Measurements from ENCODE around the gene DHX8. TPM values are rescaled to one million over a fixed set of nuclear protein-coding genes. Genes with fewer than 3 reads are reported as not detected.
A peak's percentile ranks its signal among the peaks of the same experiment; 100 is the strongest.

The DHX8 gene
- total and polyA plus RNA-seq, 4 experiments from 2014 or later: 16.1 to 78.2 (median 59.8) TPM

GRCh38 chr17:43568506-43569082 lies 84.8 kb downstream of the DHX8 start:
- H3K4me1 Mint-ChIP-seq: no peaks in the 10 kb centered on the region
- no peaks in the 10 kb centered on the region for H3K4me1 ChIP-seq (ENCODE audit: insufficient read depth, low read length)
- no peaks in the 10 kb centered on the region for H3K9me3 Mint-ChIP-seq
- peak overlapping the region in 1 of 7 donors; percentile 6 for H3K27ac Mint-ChIP-seq
- ChIA-PET CTCF (ENCODE audit: partially characterized antibody) (interaction anchor here (1.0 kb wide), 1 partner anchor 8 kb away, joined by 3 read pairs; no protein-coding TSS in a partner anchor), POLR2A (ENCODE audit: partially characterized antibody) (no interaction called here)
- no peak for DNase-seq
- no peak overlapping the region for H3K4me3 ChIP-seq (ENCODE audit: low read length in 2 of 2)
- H3K27ac ChIP-seq (ENCODE audit: low read depth, low read length): no peak overlapping the region
- no peaks in the 10 kb centered on the region for H3K36me3 ChIP-seq (ENCODE audit: insufficient read depth, low read length)
- H3K27me3 ChIP-seq (ENCODE audit: insufficient read depth, low read length): no peaks in the 10 kb centered on the region
- no peak overlapping the region for H3K4me3 Mint-ChIP-seq
- H3K27me3 Mint-ChIP-seq: peaks cover 4 to 5% of the 10 kb centered on the region in 2 donors
- no peaks in the 10 kb centered on the region for H3K36me3 Mint-ChIP-seq
- intact Hi-C loops (cut with micrococcal nuclease): no loop called here
- no peaks in the 10 kb centered on the region for H3K9me3 ChIP-seq (ENCODE audit: control insufficient read depth in 1 of 2, low read length in 2 of 2)

DNA sequence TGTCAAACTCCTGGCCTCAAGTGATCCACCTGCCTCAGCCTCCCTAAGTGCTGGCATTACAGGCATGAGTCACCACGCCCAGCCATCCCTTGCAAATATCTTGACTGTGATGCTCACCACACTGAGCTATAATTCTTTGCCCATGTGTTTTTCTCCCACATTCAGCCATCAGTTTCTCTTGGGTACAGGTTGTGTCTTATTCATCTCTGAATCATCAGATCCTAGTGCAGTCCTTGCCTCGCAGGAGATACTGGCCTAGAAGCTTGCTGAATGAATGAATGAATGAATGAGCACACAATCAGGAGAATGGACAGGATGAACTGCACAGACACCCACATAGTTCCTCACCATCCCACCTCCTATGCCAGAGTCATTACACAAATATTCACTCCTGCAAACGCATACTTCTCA lies 86.7 kb downstream of the DHX8 start:
- Histone ChIP-seq H3K27ac (ENCODE audit: low read depth, low read length) (no peak overlapping the region), H3K36me3 (ENCODE audit: insufficient read depth, low read length) (no peaks in the 10 kb centered on the region), H3K27me3 (ENCODE audit: insufficient read depth, low read length) (no peaks in the 10 kb centered on the region), H3K4me1 (ENCODE audit: insufficient read depth, low read length) (no peaks in the 10 kb centered on the region), H3K9me3 (ENCODE audit: control insufficient read depth in 1 of 2, low read length in 2 of 2) (no peaks in the 10 kb centered on the region), H3K4me3 (ENCODE audit: low read length in 2 of 2) (no peak overlapping the region)
- Mint-ChIP-seq H3K9me3 (no peaks in the 10 kb centered on the region), H3K36me3 (no peaks in the 10 kb centered on the region), H3K4me3 (no peak overlapping the region), H3K4me1 (no peaks in the 10 kb centered on the region), H3K27me3 (no peaks in the 10 kb centered on the region), H3K27ac (peak overlapping the region in 1 of 7 donors; percentile 35)
- intact Hi-C loops (cut with micrococcal nuclease): no loop called here
- CTCF ChIA-PET (ENCODE audit: partially characterized antibody): interaction anchor here (0.7 to 1.3 kb wide), 2 partner anchors 68 to 190 kb away, joined by 3 to 4 read pairs; no protein-coding TSS in a partner anchor
- no peak for DNase-seq
- POLR2A ChIA-PET (ENCODE audit: partially characterized antibody): no interaction called here

- Histone ChIP-seq H3K4me3 (ENCODE audit: low read length in 2 of 2) (no peak overlapping the region), H3K9me3 (ENCODE audit: control insufficient read depth in 1 of 2, low read length in 2 of 2) (no peaks in the 10 kb centered on the region), H3K27me3 (ENCODE audit: insufficient read depth, low read length) (no peaks in the 10 kb centered on the region), H3K36me3 (ENCODE audit: insufficient read depth, low read length) (no peaks in the 10 kb centered on the region), H3K27ac (ENCODE audit: low read depth, low read length) (no peak overlapping the region), H3K4me1 (ENCODE audit: insufficient read depth, low read length) (no peaks in the 10 kb centered on the region)
- ChIA-PET POLR2A (ENCODE audit: partially characterized antibody) (no interaction called here), CTCF (ENCODE audit: partially characterized antibody) (no interaction called here)
- intact Hi-C loops (cut with micrococcal nuclease): no loop called here
- H3K4me3 Mint-ChIP-seq: no peak overlapping the region
- H3K36me3 Mint-ChIP-seq: no peaks in the 10 kb centered on the region
- no peak for DNase-seq
- peaks cover 0 to 7% (median under 1%) of the 10 kb centered on the region in 4 donors for H3K4me1 Mint-ChIP-seq
- H3K9me3 Mint-ChIP-seq: no peaks in the 10 kb centered on the region
- H3K27ac Mint-ChIP-seq: no peak overlapping the region
- H3K27me3 Mint-ChIP-seq: peaks cover 0 to 2% of the 10 kb centered on the region in 2 donors
These were observed 88.7 kb downstream of the DHX8 start for GRCh38 chr17:43572368-43572980.

GRCh38 chr17:43573579-43574321 lies 90.0 kb downstream of the DHX8 start:
- Histone ChIP-seq H3K9me3 (ENCODE audit: control insufficient read depth in 1 of 2, low read length in 2 of 2) (no peaks in the 10 kb centered on the region), H3K36me3 (ENCODE audit: insufficient read depth, low read length) (no peaks in the 10 kb centered on the region), H3K4me1 (ENCODE audit: insufficient read depth, low read length) (peaks cover 10% of the 10 kb centered on the region), H3K27me3 (ENCODE audit: insufficient read depth, low read length) (no peaks in the 10 kb centered on the region), H3K27ac (ENCODE audit: low read depth, low read length) (no peak overlapping the region), H3K4me3 (ENCODE audit: low read length in 2 of 2) (no peak overlapping the region)
- POLR2A ChIA-PET (ENCODE audit: partially characterized antibody): no interaction called here
- no peak overlapping the region for H3K27ac Mint-ChIP-seq
- H3K4me3 Mint-ChIP-seq: no peak overlapping the region
- H3K9me3 Mint-ChIP-seq: no peaks in the 10 kb centered on the region
- CTCF ChIA-PET (ENCODE audit: partially characterized antibody): interaction anchor here (0.7 to 7.4 kb wide), 7 partner anchors 8 to 314 kb away, joined by 3 to 51 read pairs (median 3); partner anchors contain the start of gene SOST
- no peaks in the 10 kb centered on the region for H3K36me3 Mint-ChIP-seq
- peaks cover 0 to 2% of the 10 kb centered on the region in 2 donors for H3K27me3 Mint-ChIP-seq
- H3K4me1 Mint-ChIP-seq: peaks cover 3 to 12% (median 6%) of the 10 kb centered on the region in 4 donors
- DNase-seq: no peak
- intact Hi-C loops (cut with micrococcal nuclease): no loop called here

- Histone ChIP-seq H3K27me3 (ENCODE audit: insufficient read depth, low read length) (no peaks in the 10 kb centered on the region), H3K9me3 (ENCODE audit: control insufficient read depth in 1 of 2, low read length in 2 of 2) (no peaks in the 10 kb centered on the region), H3K36me3 (ENCODE audit: insufficient read depth, low read length) (no peaks in the 10 kb centered on the region), H3K4me1 (ENCODE audit: insufficient read depth, low read length) (peaks cover 16% of the 10 kb centered on the region), H3K27ac (ENCODE audit: low read depth, low read length) (no peak overlapping the region), H3K4me3 (ENCODE audit: low read length in 2 of 2) (no peak overlapping the region)
- Mint-ChIP-seq H3K9me3 (no peaks in the 10 kb centered on the region), H3K27ac (no peak overlapping the region), H3K36me3 (no peaks in the 10 kb centered on the region), H3K4me1 (peaks cover 7 to 18% (median 12%) of the 10 kb centered on the region in 4 donors), H3K27me3 (peaks cover 0 to 2% of the 10 kb centered on the region in 2 donors), H3K4me3 (no peak overlapping the region)
- no peak for DNase-seq
- POLR2A ChIA-PET (ENCODE audit: partially characterized antibody): no interaction called here
- CTCF ChIA-PET (ENCODE audit: partially characterized antibody): interaction anchor here (0.7 to 7.4 kb wide), 6 partner anchors 8 to 191 kb away, joined by 3 to 51 read pairs (median 4); partner anchors contain the start of gene SOST
- intact Hi-C loops (cut with micrococcal nuclease): no loop called here
These were observed 90.6 kb downstream of the DHX8 start for GRCh38 chr17:43574348-43574747.

DNA sequence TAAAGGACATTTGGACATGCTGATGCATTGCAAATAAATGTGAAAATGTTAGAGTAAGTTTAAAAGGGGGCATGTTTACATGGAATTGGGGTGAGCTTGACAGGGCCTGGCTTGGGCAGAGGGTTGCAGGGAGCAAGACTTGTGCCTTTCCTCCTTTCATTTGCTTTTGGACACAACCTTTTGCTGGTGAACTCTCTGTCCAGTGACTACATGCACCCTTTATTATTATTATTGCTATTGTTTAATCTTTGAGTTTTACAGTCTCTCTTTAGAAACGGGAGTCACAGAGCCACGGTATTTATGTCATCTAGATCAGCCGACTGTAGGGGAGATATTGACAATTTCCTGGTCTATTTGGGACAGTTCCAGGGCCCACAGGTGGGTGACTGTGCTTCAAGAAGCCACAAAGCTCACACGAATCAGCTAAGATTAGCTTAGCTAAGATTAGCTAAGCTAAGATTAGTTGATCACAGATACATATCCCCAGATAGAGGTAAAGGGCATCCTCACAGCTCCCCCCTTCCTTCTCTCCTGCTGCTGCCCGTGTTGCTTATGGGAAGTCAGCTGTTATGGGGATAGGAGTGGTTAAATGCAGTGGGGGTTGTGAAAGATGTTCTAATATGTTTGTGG lies 91.2 kb downstream of the DHX8 start:
- no peak overlapping the region for H3K4me3 Mint-ChIP-seq
- no peaks in the 10 kb centered on the region for H3K36me3 Mint-ChIP-seq
- H3K27ac Mint-ChIP-seq: no peak overlapping the region
- no peak for DNase-seq
- H3K36me3 ChIP-seq (ENCODE audit: insufficient read depth, low read length): no peaks in the 10 kb centered on the region
- intact Hi-C loops (cut with micrococcal nuclease): no loop called here
- ChIA-PET POLR2A (ENCODE audit: partially characterized antibody) (interaction anchor here (0.5 to 3.1 kb wide), 2 partner anchors 98 to 206 kb away, joined by 3 to 16 read pairs; no protein-coding TSS in a partner anchor), CTCF (ENCODE audit: partially characterized antibody) (interaction anchor here (1.3 to 7.4 kb wide), 7 partner anchors 9 to 190 kb away, joined by 3 to 51 read pairs (median 6); no protein-coding TSS in a partner anchor)
- peaks cover 0 to 2% of the 10 kb centered on the region in 2 donors for H3K27me3 Mint-ChIP-seq
- H3K9me3 Mint-ChIP-seq: no peaks in the 10 kb centered on the region
- no peak overlapping the region for H3K27ac ChIP-seq (ENCODE audit: low read depth, low read length)
- H3K9me3 ChIP-seq (ENCODE audit: control insufficient read depth in 1 of 2, low read length in 2 of 2): no peaks in the 10 kb centered on the region
- no peaks in the 10 kb centered on the region for H3K27me3 ChIP-seq (ENCODE audit: insufficient read depth, low read length)
- H3K4me1 Mint-ChIP-seq: peaks cover 11 to 25% (median 15%) of the 10 kb centered on the region in 4 donors
- no peak overlapping the region for H3K4me3 ChIP-seq (ENCODE audit: low read length in 2 of 2)
- peaks cover 17% of the 10 kb centered on the region for H3K4me1 ChIP-seq (ENCODE audit: insufficient read depth, low read length)
